ENCODE data around the gene DOCK9. TPM values are rescaled to one million over a fixed set of nuclear protein-coding genes. Genes with fewer than 3 reads are reported as not detected.

DOCK9 gene
- total and polyA plus RNA-seq, 2 experiments from 2014 or later: 8.5 to 57.7 TPM

DNA sequence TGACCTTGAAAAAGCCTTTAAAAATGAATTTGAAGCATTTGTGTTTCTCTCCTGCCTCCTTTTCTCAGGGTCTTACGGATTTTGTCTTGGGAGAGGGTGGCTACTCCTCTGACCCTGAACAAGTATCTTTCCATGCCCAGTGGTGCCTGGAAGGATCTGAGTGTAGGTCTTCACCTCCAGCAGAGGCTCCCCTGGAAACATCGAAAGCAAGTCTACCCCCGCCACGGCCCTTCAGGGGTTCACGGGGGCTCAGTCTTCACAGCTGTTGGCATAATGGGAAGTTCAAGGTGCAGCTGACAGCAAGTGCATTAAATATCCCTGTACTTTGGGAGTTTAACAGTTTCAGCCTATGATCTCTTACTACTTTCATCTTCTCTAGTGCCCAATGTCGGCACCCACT, 182.6 kb downstream of the DOCK9 start:
- H3K27me3 Mint-ChIP-seq (ENCODE audit: insufficient read depth, low read depth, poor library complexity): peaks cover 2% of the 10 kb centered on the region
- H3K4me3 Mint-ChIP-seq: no peak overlapping the region
- TF ChIP-seq EZH2 (IDR thresholded peaks at IDR 0.05; ENCODE audit: low read depth, unreplicated experiment): no peak
- TF ChIP-seq ZNF462 (CRISPR knock-in tag; IDR thresholded peaks at IDR 0.05): no peak
- TF ChIP-seq, protein P1, sequence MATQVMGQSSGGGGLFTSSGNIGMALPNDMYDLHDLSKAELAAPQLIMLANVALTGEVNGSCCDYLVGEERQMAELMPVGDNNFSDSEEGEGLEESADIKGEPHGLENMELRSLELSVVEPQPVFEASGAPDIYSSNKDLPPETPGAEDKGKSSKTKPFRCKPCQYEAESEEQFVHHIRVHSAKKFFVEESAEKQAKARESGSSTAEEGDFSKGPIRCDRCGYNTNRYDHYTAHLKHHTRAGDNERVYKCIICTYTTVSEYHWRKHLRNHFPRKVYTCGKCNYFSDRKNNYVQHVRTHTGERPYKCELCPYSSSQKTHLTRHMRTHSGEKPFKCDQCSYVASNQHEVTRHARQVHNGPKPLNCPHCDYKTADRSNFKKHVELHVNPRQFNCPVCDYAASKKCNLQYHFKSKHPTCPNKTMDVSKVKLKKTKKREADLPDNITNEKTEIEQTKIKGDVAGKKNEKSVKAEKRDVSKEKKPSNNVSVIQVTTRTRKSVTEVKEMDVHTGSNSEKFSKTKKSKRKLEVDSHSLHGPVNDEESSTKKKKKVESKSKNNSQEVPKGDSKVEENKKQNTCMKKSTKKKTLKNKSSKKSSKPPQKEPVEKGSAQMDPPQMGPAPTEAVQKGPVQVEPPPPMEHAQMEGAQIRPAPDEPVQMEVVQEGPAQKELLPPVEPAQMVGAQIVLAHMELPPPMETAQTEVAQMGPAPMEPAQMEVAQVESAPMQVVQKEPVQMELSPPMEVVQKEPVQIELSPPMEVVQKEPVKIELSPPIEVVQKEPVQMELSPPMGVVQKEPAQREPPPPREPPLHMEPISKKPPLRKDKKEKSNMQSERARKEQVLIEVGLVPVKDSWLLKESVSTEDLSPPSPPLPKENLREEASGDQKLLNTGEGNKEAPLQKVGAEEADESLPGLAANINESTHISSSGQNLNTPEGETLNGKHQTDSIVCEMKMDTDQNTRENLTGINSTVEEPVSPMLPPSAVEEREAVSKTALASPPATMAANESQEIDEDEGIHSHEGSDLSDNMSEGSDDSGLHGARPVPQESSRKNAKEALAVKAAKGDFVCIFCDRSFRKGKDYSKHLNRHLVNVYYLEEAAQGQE (IDR thresholded peaks at IDR 0.05; ENCODE audit: unreplicated experiment): no peak
- TF ChIP-seq ZNF331 (CRISPR knock-in tag; IDR thresholded peaks at IDR 0.05; ENCODE audit: low read depth): no peak
- no peak for TF ChIP-seq STAT1 (IDR thresholded peaks at IDR 0.05; ENCODE audit: unreplicated experiment)
- TF ChIP-seq JUNB (IDR thresholded peaks at IDR 0.05; ENCODE audit: unreplicated experiment): no peak
- TF ChIP-seq CREB1 (CRISPR knock-in tag; IDR thresholded peaks at IDR 0.05; ENCODE audit: low read depth): no peak
- TF ChIP-seq ZNF114 (CRISPR knock-in tag; IDR thresholded peaks at IDR 0.05): no peak
- TF ChIP-seq ETS1 (IDR thresholded peaks at IDR 0.05): no peak
- TF ChIP-seq EZH2phosphoT487 (IDR thresholded peaks at IDR 0.05; ENCODE audit: unreplicated experiment): no peak
- TF ChIP-seq POLR2AphosphoS5 (IDR thresholded peaks at IDR 0.05; ENCODE audit: low read depth): no peak
- TF ChIP-seq NANOG (IDR thresholded peaks at IDR 0.05; ENCODE audit: borderline replicate concordance): no peak
- TF ChIP-seq CTCF (conservative IDR thresholded peaks at IDR 0.05; ENCODE audit: low read depth in 2 of 2): no peak

More for the DNA sequence above, 182.6 kb downstream of the DOCK9 start:
- H3K9me3 Mint-ChIP-seq: no peaks in the 10 kb centered on the region
- H3K27me3 ChIP-seq (ENCODE audit: insufficient read depth): no peaks in the 10 kb centered on the region
- H3K4me3 ChIP-seq: no peak overlapping the region
- DNase-seq (ENCODE audit: low spot score) (no peak), ATAC-seq (no peak)
- H3K9me2 ChIP-seq (ENCODE audit: insufficient read depth): peaks cover 9% of the 10 kb centered on the region; the same call in 1 of the 2 replicates
- no peaks in the 10 kb centered on the region for H3K4me1 ChIP-seq (ENCODE audit: insufficient read depth)
- no peaks in the 10 kb centered on the region for H3F3A ChIP-seq (replicated peaks; ENCODE audit: low read depth)
- H3K36me3 ChIP-seq (ENCODE audit: insufficient read depth): no peaks in the 10 kb centered on the region
- no peaks in the 10 kb centered on the region; the same call in 1 of the 2 replicates for H4K20me1 ChIP-seq (replicated peaks; ENCODE audit: insufficient read depth)
- H3K4me2 ChIP-seq: no peak overlapping the region
- H3K79me2 ChIP-seq (replicated peaks; ENCODE audit: insufficient read depth): no peaks in the 10 kb centered on the region
- H3K36me3 Mint-ChIP-seq (ENCODE audit: low read depth): peaks cover 2% of the 10 kb centered on the region; the same call in 1 of the 3 replicates
- no peak overlapping the region for H3K27ac ChIP-seq (ENCODE audit: low read depth)
- no peaks in the 10 kb centered on the region for H3K4me1 Mint-ChIP-seq
- H3K27ac Mint-ChIP-seq: no peak overlapping the region
- no peak overlapping the region for H2AFZ ChIP-seq
